Measurements from ENCODE around the gene CLCA2.
"Not testable (repeated sequence)": the region's sequence is repeated elsewhere in the genome, so short reads cannot be mapped to it uniquely, and the experiment has no call there.

The CLCA2 gene

GRCh38 chr1:86478416-86479156 lies 54.6 kb downstream of the CLCA2 start:
- no peak for FAIRE-seq

- no peak for FAIRE-seq
These were observed 58.0 kb downstream of the CLCA2 start for GRCh38 chr1:86481966-86482365.

- FAIRE-seq: no peak
These were observed 63.3 kb downstream of the CLCA2 start for GRCh38 chr1:86487131-86487810.

GRCh38 chr1:86487811-86488141 lies 63.8 kb downstream of the CLCA2 start:
- FAIRE-seq: no peak

- FAIRE-seq: no peak
These were observed 65.4 kb downstream of the CLCA2 start for GRCh38 chr1:86489242-86489878.

GRCh38 chr1:86491171-86491950 lies 67.4 kb downstream of the CLCA2 start:
- no peak for FAIRE-seq

GRCh38 chr1:86498281-86498680 lies 74.3 kb downstream of the CLCA2 start:
- FAIRE-seq: no peak

- peak; percentile 93 for FAIRE-seq
These were observed 76.1 kb downstream of the CLCA2 start for GRCh38 chr1:86499987-86500593.

- FAIRE-seq: no peak
These were observed 76.7 kb downstream of the CLCA2 start for GRCh38 chr1:86500714-86501113.

- FAIRE-seq: not testable (repeated sequence)
These were observed 78.2 kb downstream of the CLCA2 start for GRCh38 chr1:86502125-86502646.

- FAIRE-seq: no peak
These were observed 78.9 kb downstream of the CLCA2 start for GRCh38 chr1:86502721-86503405.

- no peak for FAIRE-seq
These were observed 79.6 kb downstream of the CLCA2 start for GRCh38 chr1:86503406-86504136.

GRCh38 chr1:86504137-86504479 lies 80.1 kb downstream of the CLCA2 start:
- no peak for FAIRE-seq

- no peak for FAIRE-seq
These were observed 81.1 kb downstream of the CLCA2 start for GRCh38 chr1:86504895-86505563.

- no peak for FAIRE-seq
These were observed 81.6 kb downstream of the CLCA2 start for GRCh38 chr1:86505564-86505902.
